ENCODE measurements around the gene COL16A1.

DNA sequence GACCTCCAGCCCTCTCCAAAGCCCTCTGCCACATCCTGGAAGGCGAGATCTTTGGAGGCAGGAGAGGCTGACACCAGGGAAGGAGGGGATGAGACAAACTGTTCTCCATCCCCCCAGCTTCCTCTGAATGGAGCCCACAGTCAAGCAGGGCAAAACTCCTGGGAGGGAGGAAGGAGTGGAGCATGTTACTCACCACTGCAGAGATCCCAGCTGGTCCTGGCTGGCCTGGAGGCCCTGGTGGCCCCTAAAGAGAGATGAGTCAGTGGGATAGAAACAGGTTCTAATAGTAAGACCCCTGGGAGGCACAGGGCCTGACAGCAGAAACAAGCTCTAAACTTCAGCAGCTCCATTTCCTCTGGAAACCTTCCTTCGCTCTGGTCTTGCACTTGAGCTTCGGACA is 45.1 kb downstream of the COL16A1 start:
- TF ChIP-seq, protein P1, sequence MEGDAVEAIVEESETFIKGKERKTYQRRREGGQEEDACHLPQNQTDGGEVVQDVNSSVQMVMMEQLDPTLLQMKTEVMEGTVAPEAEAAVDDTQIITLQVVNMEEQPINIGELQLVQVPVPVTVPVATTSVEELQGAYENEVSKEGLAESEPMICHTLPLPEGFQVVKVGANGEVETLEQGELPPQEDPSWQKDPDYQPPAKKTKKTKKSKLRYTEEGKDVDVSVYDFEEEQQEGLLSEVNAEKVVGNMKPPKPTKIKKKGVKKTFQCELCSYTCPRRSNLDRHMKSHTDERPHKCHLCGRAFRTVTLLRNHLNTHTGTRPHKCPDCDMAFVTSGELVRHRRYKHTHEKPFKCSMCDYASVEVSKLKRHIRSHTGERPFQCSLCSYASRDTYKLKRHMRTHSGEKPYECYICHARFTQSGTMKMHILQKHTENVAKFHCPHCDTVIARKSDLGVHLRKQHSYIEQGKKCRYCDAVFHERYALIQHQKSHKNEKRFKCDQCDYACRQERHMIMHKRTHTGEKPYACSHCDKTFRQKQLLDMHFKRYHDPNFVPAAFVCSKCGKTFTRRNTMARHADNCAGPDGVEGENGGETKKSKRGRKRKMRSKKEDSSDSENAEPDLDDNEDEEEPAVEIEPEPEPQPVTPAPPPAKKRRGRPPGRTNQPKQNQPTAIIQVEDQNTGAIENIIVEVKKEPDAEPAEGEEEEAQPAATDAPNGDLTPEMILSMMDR (conservative IDR thresholded peaks at IDR 0.05 in 1 of 2, IDR thresholded peaks at IDR 0.05 in 1 of 2; ENCODE audit: extremely low read depth in 1 of 2, insufficient read depth in 1 of 2, low read depth in 1 of 2, low read length in 2 of 2) = no peak
- no peak for TF ChIP-seq EZH2 (IDR thresholded peaks at IDR 0.05; ENCODE audit: borderline replicate concordance, low read length)
